Hematopoietic multipotent progenitor cell treated with erythropoietin and hydrocortisone succinate and interleukin-3 and kit ligand, for 8 days (in vitro differentiated cells): ENCODE data around the gene BICD1.

Experiments
- DNase-seq: peaks from one replicate; pipeline ENCODE4 v3.0.0-alpha.2; 2015

The BICD1 gene

DNA sequence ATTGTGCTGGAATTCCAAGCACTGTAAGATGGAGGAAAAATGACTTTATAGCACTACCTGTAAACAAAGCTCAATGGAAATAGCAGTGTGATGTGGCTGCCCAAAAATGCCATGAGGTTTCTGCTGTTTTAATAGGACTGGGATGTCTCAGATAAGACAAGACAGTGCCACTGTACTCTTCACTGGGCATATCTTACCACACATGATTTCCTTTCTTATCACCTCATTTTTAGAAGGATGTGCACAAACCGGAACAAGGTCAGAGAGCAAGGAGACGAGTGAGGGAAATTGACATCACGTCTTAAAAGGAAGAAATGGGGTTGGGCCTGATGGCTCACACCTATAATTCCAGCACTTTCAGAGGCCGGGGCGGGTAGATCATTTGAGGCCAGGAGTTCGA is 254.3 kb downstream of the BICD1 start:
- peak; percentile 56 for DNase-seq

DNA sequence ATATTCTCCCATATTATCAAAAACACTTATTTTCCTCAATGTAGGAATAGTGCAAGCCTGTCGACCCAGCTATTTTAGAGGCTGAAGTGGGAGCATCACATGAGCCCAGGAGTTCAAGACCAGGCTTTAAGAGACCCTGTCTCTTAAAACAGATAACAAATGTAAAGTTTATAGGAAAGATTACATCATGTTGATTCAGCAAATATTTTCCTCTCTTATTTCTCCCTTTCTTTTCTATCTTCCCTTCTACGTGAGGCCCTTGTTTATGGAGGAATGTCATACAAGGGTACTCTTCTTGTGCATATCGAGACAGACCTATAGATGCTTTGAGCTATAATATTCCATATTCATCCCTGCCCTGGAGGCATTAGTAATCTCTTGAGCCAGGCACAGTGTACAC is 256.2 kb downstream of the BICD1 start:
- DNase-seq: no peak

DNA sequence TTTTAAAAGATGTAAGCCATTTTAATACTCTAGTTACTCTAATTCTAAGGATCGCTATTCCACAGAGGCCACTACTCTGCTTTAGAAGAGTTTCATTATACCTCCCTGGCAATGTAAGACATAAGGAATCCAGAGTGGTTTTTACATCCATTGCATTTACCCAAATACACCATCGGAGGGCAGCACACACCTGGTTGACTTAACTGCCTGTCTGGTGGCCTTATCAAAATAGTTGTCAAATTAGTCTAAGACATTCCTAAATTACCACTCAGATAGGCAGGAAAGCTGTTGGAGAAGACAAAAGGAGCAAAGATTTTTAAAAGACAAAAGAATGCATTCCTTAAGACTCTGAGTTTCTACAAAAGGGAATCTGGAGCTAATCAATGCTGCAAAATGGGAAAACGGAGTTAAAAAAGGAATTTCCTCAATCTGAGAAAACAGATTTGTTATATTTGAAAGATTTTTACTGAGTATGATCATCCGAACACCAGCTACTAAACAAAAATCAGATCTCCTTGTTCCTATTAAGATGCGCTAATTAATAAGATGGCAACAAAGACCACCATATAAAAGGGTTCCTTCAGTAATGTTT is 258.9 kb downstream of the BICD1 start:
- peak; percentile 82 for DNase-seq

DNA sequence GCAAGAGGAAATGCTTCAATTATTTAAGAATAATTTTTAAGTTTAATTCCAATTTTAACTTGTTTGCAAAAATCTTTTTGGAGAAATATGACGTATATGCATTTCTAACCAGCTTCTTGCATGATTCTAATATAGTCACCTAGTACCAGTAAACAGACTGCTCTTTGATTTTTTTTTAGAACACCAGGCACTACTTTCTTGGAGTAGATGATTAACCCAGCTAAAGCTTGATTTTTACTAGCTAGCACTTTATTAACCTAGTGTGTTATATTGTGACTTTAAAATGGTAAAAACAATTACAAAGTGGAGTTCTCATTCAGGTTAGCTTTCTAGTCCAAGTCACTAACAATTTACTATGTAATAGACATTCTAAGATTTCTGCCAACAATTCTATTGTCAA is 260.1 kb downstream of the BICD1 start:
- no peak for DNase-seq

DNA sequence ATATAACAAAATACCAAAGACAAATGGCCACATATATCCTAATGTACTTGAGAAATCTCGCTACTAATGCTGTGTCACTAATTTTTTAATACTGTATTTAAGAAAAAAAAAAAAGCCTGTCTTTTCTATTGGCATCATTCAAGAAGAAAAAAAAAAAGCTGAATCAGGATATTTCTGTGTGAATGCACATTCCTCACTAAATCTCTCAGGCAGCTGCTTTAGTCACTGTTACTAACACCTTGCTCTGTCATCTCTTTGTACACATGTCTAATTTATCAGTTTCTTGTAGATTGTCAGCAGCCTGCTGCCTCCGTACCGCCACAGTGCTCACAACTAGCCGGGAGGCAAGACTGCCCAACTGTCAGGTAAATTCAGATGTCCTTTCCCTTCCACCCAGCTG is 260.7 kb downstream of the BICD1 start:
- no peak for DNase-seq

DNA sequence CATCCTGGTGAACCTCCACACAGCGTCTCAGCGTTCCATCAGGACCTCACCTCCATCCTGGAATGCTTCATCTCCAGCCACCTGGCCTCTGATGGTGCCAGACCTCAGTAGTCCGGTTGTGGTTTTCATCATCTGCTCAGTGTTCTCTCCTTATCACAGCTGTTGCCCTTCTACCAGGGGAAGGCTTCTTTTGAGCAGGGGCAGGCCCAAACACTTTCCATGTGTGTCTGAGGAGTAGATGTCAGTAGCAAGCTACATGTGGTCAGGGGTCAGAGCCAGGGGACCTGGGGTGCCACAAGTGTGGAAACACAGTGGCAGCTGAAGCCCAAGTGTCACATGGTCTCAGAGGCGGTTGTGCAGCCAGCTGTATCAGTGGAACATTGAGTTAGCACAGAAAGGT is 262.6 kb downstream of the BICD1 start:
- DNase-seq: no peak

DNA sequence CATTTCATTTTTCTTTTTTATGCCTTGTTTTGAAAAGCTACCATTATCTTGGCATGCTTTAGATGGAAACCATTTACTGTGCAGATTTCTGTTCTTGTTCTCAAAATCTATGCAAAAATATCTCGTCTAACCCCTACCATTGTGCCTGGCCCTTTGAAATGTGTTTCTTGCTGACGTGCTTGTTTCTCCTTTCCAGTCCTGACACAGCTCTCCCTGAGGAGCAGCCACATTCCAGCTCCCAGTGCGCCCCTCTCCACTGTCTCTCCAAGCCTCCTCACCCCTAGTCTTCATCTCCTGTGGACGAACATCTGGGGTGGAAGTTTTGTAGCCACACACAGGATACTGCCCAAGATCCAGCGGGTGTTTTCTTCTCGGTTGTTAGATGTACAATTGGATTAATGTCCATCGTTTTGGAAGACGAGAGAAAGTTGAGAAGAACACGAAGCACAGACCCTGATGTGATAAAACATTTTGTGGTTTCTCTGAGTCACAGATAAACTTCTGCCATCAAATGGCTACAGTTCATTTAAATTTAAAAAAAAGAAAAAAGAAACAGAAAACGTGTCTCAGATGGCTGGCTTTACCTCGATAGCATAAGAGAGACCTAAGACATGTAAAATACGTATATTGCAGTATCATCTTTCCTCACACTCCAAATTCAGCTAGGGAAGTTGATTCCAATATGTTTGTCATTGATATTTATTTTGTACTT is 270.9 kb downstream of the BICD1 start:
- peak; percentile 43 for DNase-seq

DNA sequence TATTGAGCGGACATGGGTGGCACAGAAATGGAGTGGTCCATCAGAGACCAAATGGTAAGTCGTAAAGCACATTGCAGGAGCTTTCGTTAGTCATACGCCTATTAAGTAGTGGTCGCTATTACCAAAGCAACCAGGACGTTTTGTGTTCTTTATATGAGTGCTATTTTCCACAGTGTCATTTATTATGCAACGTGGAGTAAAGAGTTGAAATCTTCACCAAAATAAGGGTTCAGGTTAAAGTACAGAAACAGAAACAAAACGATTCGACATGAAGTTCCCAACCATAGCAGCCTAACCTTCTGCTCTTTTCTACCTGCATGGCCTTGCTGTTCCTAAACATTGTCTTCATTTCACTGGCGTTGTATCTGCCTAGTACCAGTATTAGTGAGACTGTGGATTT is 272.6 kb downstream of the BICD1 start:
- no peak for DNase-seq

DNA sequence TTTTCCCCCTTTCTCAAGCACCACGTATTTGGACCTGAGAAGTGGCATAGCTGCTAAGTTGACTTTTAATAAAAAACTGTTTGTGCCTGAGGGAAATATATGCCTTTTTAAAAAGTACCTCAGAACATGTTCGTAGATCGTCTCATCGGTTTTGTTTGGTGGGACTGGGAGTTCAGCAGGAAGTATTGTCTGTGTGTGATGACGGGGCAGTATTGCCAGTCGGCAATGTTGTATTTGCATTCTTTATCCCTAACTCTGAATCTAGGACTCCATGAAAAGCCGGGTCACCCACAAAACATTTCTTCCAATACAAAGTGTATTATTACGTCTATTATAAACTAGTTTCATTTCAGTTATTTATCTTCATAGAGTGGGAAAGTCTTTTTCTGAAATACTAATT is 273.0 kb downstream of the BICD1 start:
- no peak for DNase-seq

DNA sequence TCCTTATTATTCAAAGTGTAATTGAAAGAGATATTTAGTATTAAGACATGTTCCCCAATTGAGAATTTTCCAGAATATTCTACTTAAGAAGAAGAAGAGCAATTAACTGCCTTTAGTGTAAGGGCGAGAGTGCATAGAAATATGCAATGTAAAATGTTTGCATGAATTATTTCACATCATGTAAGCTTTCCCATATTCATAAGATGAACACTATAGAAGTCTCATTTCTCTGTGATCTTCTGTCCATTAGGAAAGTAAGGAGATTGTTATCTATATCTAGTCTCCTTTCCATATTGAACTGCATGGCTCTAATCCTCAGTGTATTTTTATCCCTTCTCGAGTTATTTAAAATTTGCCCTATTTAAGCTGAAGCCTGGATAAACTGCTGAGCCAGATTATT is 275.6 kb downstream of the BICD1 start:
- DNase-seq: no peak

DNA sequence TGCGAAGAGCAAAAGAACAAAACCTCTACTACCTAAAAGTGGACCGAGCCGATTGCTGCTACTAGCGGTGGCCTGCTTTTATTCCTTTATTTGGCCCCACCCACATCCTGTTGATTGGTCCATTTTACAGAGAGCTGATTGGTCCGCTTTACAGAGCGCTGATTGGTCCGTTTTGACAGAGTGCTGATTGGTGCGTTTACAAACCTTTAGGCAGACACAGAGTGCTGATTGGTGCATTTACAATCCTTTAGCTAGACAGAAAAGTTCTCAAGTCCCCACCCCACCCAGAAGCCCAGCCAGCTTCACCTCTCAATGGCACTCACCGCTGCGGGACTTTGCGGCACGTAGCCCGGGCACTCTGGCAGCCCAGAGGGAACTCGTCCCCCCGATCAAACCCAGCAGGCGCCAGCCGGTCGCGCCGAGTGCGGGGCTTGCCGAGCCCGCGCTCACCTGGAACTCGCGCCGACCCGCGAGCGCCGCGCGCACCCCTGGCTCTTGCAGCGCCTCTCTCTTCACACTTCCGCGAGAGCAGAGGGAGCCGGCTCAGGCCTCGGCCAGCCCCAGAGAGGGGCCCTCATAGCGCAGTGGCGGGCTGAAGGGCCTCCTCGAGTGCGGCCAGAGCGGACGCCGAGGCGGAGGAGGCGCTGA is 284.0 kb downstream of the BICD1 start:
- peak; percentile 55 for DNase-seq

DNA sequence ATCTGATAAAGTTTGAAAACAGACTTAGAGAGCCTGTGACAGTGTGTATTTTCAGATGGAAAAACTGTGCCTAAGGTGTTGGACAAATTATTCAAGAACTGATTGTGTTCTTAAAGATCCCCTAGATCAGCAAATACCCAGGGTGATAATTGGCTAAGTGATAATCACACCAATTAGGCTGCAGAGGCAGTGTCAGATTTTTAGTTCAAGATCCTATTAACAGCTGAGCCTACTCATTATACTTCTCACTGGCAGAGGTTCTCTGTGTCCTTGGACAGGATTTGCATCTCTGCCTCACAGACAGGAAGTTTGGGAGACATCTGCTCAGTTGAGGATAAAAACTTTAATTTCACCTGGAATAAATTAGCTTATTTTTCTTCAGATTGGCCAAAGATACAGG is 288.4 kb downstream of the BICD1 start:
- DNase-seq: no peak

DNA sequence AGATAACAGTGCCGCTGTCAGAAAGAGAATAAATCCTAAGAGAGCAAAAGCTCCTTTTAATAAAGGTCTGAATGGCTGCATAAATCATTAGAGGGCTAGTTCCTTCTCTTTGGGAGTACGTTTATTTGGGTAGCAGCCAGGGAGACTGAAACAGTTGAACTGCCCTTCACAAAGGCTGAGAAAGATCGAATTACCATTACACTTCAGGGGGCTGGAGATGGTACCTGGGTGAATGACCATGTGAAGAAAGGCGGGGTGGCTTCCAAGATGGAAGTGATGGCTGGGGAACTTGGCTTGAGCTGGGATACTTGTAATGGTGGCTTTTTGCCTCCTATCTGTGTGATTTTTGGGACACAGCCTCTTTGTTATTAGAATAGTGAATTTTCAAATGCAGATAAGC is 291.0 kb downstream of the BICD1 start:
- no peak for DNase-seq

DNA sequence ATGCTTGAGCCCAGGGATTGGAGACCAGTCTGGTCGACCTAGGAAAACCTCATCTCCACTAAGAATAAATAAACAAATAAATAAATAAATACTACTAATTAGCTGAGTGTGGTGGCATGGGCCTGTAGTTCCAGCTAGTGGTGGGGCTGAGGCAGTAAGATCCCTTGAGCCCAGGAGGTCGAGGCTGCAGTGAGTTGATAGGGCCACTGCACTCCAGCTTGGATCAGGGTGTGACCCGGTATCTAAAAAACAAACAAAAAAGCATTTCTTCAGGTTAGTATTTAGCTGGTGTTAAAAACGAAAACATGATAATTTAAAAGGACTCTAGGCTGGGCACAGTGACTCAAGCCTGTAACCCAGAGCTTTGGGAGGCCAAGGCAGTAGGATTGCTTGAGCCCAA is 291.5 kb downstream of the BICD1 start:
- DNase-seq: peak; percentile 71

DNA sequence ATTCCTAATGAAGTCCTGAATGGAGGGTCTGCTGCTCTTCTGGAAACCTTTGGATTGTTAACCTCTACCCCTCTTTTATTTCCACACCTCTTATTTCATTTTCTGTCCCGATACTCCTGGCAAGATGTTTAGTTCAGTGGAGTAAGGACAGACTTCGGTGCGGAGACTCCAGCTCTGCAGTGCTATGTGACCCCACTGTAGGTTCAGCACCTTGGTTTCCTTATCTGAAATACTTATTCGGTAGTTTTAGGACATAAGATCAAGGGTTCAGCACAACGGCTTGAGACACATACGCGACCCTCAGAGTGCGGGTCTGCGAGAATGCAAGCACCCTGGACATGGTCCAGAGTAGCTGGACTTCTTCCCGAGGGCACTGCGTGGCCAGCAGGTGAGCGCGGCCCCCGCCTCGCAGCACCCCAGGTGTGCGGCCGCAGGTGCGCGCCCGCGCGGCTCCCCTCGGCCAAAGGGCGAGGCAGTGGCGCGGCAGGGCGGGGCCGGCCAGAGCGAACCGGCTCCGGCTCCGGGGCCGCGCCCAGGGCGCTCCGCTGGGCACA is 292.2 kb downstream of the BICD1 start:
- peak; percentile 30 for DNase-seq

DNA sequence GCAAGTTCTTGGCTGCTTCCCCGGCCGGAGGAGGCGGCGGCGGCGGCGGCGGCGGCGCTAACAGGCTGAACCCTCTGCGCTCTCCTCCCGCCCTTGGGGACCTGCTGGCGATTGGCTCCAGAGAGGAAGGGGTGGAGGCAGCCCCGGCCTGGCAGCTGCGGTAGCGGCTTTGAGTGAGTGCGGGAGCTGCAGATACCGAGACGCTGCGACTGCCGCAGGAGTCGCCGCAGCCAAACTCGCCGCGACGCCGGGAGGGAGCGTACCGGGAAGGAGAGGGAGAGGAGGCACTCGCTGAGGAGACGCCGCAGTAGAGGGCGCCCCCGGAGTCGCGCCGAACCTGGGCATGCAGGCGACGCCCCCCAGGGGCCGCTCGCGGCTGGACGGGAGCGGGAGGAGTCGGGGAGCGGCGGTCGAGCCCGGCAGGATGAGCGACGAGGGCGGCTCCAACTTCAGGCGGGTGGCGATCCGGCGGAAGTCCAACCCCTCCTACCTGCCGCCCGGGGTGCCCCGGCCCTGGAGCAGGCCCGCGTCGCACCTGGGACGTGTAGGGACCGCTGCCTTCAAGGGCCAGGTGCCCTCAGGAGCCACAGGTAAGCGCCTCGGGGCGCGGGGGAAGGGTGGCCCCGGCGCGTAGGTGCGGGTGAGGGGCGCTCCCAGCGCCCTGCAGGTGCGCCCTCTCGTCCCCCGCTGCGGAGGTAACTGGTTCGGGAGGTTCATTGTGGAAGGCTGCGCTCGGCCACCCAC is 292.9 kb downstream of the BICD1 start, which contains the start of gene FGD4:
Gene FGD4, plus strand, starts transcription at position 189 of the 744 bp plus-strand sequence.
- DNase-seq: peak; percentile 91

DNA sequence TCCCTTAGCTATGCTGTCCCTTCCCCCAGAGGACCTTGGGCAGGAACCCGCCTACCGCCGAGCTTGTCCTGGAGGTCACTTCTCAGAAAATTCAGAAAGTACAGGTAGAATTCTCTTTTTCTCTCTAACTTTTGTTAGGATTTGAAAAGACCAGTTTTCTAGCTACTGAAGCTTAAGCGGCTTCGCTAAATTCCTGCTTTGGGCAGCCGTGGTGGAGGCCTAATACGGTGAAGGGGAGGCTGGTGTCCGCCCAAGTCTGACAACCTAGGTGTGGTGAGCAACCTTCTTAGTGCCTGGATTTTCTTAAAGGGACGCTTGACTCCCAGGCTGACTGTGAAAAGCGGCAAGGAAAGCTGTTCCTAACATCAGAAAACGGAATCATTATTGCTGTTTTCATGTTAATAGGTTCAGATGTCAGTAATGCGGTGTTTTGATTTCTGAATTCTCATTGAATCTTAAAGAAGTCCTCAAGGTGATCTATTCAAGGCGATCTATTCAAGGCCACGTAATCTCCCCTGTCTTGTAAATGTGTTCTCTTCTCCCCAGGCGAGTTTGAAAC is 293.5 kb downstream of the BICD1 start:
- no peak for DNase-seq

DNA sequence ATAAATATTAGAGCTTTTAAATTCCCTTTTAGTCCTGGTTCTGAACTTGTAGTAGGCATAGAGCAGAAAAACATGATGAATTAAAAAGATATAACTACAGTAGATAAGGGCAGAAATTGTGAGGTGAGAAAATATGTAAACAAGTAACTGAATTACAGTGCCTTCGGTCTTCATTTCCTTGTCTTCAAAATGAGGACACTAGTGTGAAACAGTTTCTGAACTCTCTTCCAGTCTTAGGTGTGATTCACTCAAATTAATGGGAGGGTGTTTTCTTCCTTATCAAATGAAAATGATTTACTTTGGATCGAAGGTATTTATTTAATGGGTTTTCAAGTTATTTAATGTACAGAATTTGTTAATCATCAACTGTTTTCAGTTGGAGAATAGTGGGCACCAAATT is 294.2 kb downstream of the BICD1 start:
- DNase-seq: no peak

DNA sequence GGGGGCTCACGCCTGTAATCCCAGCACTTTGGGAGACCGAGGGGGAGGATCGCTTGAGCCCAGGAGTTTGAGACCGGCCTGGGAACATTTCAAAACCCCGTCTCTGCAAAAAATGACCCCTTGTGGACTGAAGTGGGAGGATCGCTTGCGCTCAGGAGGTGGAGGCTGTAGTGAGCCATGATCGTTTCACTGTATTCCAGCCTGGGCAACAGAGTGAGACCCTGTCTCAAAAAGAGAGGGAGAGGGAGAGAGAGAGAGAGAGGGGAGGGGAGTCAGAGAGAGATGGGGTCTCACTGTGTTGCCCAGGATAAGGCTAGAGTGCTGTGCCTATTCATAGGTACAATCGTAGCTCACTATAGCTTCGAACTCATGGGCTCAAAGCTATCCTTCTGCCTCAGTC is 295.5 kb downstream of the BICD1 start:
- DNase-seq: no peak

DNA sequence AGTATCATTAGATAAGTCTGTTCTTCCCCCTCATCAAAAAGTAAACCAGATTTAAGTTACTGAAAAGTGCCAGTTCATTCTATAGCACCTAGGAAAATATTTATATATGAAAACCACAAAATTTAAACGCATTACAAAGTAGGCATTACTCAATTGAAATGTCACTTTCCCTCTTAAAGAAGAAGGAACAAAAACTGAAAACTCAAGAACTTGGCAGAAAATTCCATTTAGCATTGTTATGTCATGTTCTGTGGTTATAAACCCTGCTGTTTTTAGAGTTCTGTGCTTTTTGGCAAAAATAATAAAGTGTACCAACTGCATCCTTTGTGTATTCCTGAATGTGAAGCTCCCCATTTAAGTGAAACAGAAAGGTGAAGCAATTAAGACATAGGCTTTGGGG is 296.3 kb downstream of the BICD1 start:
- DNase-seq: no peak

DNA sequence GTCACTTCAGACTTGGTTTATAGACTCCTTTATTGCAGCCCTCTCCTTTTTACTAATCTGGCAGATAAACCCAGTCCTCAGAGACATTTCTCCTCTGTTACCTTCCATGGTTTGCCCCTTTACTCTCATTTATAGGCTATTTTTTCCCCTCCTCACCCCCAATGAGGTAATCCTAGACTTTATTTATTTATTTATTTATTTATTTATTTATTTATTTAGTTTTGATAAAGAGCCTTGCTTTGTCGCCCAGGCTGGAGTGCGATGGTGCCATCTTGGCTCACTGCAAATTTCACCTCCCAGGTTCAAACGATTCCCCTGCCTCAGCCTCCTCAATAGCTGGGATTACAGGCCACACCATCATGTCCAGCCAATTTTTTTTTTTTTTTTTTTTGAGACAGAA is 301.1 kb downstream of the BICD1 start:
- no peak for DNase-seq

DNA sequence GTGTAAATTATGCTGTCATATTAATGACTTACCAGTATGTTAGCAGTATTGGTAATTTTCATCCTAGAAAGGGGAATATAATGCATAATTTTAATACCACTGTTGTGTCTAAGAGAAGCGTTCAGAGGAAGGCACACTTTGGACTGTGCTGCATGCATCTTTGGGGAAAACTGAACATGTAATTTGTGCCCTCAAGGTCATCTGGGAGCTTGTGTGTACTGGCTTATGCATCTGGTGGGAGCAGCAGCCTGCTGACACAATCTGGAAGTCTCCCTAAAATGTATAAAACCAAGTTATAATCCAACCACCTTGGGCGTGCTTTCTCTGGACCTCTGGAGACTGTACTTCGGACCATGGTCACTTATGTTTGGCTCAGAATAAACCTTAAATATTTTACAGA is 306.8 kb downstream of the BICD1 start:
- DNase-seq: no peak

DNA sequence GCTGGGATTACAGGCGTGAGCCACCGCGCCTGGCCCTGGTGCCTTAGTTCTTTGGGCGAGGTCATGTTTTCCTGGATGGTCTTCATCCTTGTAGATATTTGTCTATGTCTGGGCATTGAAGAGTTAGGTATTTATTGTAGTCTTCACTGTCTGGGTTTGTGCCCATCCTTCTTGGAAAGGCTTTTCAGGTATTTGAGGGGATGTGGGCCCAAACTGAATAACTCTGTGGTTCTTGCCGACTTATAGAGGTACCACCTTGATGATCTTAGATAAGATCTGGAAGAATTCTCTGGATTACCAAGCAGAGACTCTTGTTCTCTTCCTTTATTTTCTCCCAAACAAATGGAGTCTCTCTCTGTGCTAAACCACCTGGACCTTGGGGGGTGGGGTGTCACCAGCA is 311.6 kb downstream of the BICD1 start:
- no peak for DNase-seq
